Esophagus muscularis mucosa (tissue), 4 donors: Measurements from ENCODE around the gene SETD1A.

Experiments
- EP300 ChIP-seq: sonication (generic); formaldehyde crosslinking; IDR thresholded peaks from one replicate; pipeline ENCODE4 v1.6.1; 2017; ENCODE audit warnings: antibody characterized with exemption
- POLR2A ChIP-seq: fragments of 450-650 bp; IDR thresholded peaks from one replicate; pipeline ENCODE4 v1.6.1; 2017; ENCODE audit warnings: antibody characterized with exemption, moderate library complexity, mild to moderate bottlenecking, low read depth
- POLR2AphosphoS5 ChIP-seq, 2 donors: sonication (generic); formaldehyde crosslinking; IDR thresholded peaks; one replicate each; pipeline ENCODE4 v1.6.1; 2017; ENCODE audit warnings: antibody characterized with exemption in 2 of 2
- TF ChIP-seq, protein P1 (sequence below), 3 experiments: fragments of 200-600 bp in 2 of 3; fragments of 450-650 bp in 1 of 3; sonication (generic) in 2 of 3; IDR thresholded peaks; one replicate each; pipeline ENCODE4 v1.5.1; 2017 to 2019; ENCODE audit warnings: antibody characterized with exemption in 3 of 3, mild to moderate bottlenecking in 2 of 3, moderate library complexity in 1 of 3

DNA sequence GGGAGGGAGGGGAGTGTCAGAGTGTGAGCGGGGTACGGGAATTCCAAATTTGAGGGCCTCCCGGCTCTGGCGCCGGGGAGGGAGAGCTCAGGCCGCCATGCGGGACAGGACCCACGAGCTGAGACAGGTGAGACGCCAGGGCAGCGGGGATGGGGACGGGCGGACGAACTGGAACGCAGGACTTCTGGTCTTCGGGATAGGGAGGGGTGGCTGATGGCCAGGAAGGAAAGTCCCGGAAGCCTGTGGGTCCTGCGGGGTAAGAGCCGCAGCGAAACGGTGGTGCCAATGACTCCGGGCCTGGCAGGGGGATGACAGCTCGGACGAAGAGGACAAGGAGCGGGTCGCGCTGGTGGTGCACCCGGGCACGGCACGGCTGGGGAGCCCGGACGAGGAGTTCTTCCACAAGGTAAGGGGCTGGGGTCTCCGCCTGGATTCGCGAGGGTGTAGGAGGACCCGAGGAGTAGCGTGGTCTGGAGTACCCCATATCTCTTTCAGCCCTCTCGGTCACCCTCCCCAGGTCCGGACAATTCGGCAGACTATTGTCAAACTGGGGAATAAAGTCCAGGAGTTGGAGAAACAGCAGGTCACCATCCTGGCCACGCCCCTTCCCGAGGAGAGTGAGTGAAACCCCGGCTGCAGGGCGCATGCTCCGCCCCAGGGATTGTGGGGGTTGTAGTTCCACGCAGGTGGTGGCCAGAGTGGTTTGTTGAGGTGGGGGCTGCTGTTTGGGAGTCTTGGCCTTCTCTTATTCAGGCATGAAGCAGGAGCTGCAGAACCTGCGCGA is 76.3 kb downstream of the SETD1A start:
- TF ChIP-seq POLR2AphosphoS5 (IDR thresholded peaks at IDR 0.05) (peak; percentile 78 to 93), POLR2A (peak; percentile 37), EP300 (no peak)
- TF ChIP-seq, protein P1, sequence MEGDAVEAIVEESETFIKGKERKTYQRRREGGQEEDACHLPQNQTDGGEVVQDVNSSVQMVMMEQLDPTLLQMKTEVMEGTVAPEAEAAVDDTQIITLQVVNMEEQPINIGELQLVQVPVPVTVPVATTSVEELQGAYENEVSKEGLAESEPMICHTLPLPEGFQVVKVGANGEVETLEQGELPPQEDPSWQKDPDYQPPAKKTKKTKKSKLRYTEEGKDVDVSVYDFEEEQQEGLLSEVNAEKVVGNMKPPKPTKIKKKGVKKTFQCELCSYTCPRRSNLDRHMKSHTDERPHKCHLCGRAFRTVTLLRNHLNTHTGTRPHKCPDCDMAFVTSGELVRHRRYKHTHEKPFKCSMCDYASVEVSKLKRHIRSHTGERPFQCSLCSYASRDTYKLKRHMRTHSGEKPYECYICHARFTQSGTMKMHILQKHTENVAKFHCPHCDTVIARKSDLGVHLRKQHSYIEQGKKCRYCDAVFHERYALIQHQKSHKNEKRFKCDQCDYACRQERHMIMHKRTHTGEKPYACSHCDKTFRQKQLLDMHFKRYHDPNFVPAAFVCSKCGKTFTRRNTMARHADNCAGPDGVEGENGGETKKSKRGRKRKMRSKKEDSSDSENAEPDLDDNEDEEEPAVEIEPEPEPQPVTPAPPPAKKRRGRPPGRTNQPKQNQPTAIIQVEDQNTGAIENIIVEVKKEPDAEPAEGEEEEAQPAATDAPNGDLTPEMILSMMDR (IDR thresholded peaks at IDR 0.05), result no peak
